Measurements from ENCODE around the gene RNF182.

GRCh38 chr6:13919861-13920260 lies 4.9 kb upstream of the RNF182 start:
- TF ChIP-seq, protein P1, sequence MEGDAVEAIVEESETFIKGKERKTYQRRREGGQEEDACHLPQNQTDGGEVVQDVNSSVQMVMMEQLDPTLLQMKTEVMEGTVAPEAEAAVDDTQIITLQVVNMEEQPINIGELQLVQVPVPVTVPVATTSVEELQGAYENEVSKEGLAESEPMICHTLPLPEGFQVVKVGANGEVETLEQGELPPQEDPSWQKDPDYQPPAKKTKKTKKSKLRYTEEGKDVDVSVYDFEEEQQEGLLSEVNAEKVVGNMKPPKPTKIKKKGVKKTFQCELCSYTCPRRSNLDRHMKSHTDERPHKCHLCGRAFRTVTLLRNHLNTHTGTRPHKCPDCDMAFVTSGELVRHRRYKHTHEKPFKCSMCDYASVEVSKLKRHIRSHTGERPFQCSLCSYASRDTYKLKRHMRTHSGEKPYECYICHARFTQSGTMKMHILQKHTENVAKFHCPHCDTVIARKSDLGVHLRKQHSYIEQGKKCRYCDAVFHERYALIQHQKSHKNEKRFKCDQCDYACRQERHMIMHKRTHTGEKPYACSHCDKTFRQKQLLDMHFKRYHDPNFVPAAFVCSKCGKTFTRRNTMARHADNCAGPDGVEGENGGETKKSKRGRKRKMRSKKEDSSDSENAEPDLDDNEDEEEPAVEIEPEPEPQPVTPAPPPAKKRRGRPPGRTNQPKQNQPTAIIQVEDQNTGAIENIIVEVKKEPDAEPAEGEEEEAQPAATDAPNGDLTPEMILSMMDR (IDR thresholded peaks at IDR 0.05) = no peak
- no peak for TF ChIP-seq TAF1 (IDR thresholded peaks at IDR 0.05; ENCODE audit: borderline replicate concordance, low read depth, low read length)
- TF ChIP-seq GATA2 (CRISPR knock-in tag; IDR thresholded peaks at IDR 0.05) = no peak
- no peak for TF ChIP-seq NRF1 (IDR thresholded peaks at IDR 0.05; ENCODE audit: low read depth, low read length)
- TF ChIP-seq POLR2AphosphoS5 (IDR thresholded peaks at IDR 0.05; ENCODE audit: low read depth, low read length) = no peak
- TF ChIP-seq RAD21 (IDR thresholded peaks at IDR 0.05; ENCODE audit: low read length) = no peak
- no peak for TF ChIP-seq GABPA (IDR thresholded peaks at IDR 0.05; ENCODE audit: low read depth)
- no peak for TF ChIP-seq JUND (IDR thresholded peaks at IDR 0.05)
- TF ChIP-seq EP300 (IDR thresholded peaks at IDR 0.05; ENCODE audit: borderline replicate concordance in 1 of 2, low read depth in 1 of 2, low read length in 1 of 2) = no peak
- TF ChIP-seq TCF12 (IDR thresholded peaks at IDR 0.05) = no peak
